GM12878 (cell line): ENCODE data around the gene C6orf89. TPM values are rescaled to one million over a fixed set of nuclear protein-coding genes. Genes with fewer than 3 reads are reported as not detected.

Experiments used
- ATAC-seq: fragments of 200-7000 bp; cut with Tn5 transposase; 3 replicates; pipeline ENCODE4 v1.9.1; 2020; ENCODE audit warnings: mild to moderate bottlenecking, moderate library complexity
- BruUV-seq: library from RNA; stranded (reverse); fragments of 400-500 nt; replicated peaks from 2 replicates; lab custom pipeline; 2021; lab: Mats Ljungman, UMichigan
- CTCF ChIA-PET: fragments of 300-600 bp; sonication (Branson Sonifier 250); formaldehyde crosslinking; extraction: SDS; loops from one replicate; lab custom pipeline; 2021; ENCODE audit warnings: inconsistent platforms; lab: Yijun Ruan, JAX
- POLR2A ChIA-PET: fragments of 350-600 bp; formaldehyde crosslinking; extraction: SDS; loops from one replicate; lab custom pipeline; 2021; ENCODE audit warnings: inconsistent platforms; lab: Charles Lee
- RAD21 ChIA-PET: fragments of 300-600 bp; sonication (Branson Sonifier 250); formaldehyde crosslinking; loops from one replicate; lab custom pipeline; 2023; ENCODE audit warnings: antibody characterized with exemption; ENCODE audit not compliant: unreplicated experiment; lab: Charles Lee
- SMC1A ChIA-PET: fragments of 300-600 bp; sonication (Branson Sonifier 250); formaldehyde crosslinking; loops from one replicate; lab custom pipeline; 2023; ENCODE audit not compliant: unreplicated experiment, uncharacterized antibody; lab: Charles Lee
- DNase-seq: peaks from one replicate; pipeline ENCODE4 v3.0.0-alpha.2; 2011; ENCODE audit warnings: low read depth, low spot score
- FAIRE-seq: peaks from 3 replicates; lab custom pipeline; 2011; peaks lifted over from hg19 to GRCh38; lab: Jason Lieb, UNC
- H2AFZ ChIP-seq: 2 replicates; pipeline ENCODE4 v1.6.0; 2011; ENCODE audit warnings: low read depth, low read length, control low read depth; ENCODE audit not compliant: control insufficient read depth
- H3K27ac ChIP-seq: 2 replicates; pipeline ENCODE4 v1.5.1; 2011; ENCODE audit warnings: control low read depth; ENCODE audit not compliant: control insufficient read depth, insufficient read depth
- H3K27me3 ChIP-seq, 2 experiments: replicated peaks in 1 of 2; 2 replicates each; pipeline versions ENCODE4 v1.6.0 to v1.6.1; 2011; ENCODE audit warnings: low read length in 1 of 2; ENCODE audit not compliant: control insufficient read depth in 2 of 2, insufficient read depth in 2 of 2
- H3K36me3 ChIP-seq, 2 experiments: 2 replicates each; pipeline ENCODE4 v1.5.1; 2011; ENCODE audit warnings: low read length in 1 of 2; ENCODE audit not compliant: control insufficient read depth in 2 of 2, insufficient read depth in 2 of 2
- H3K4me1 ChIP-seq: 2 replicates; pipeline ENCODE4 v1.6.1; 2011; ENCODE audit warnings: mild to moderate bottlenecking, low read length, moderate library complexity, mixed read lengths; ENCODE audit not compliant: control insufficient read depth, insufficient read depth
- H3K4me2 ChIP-seq: 2 replicates; pipeline ENCODE4 v1.6.0; 2011; ENCODE audit warnings: control low read depth; ENCODE audit not compliant: control insufficient read depth, insufficient read depth
- H3K4me3 ChIP-seq: fragments of 200-600 bp; sonication (generic); 2 replicates; pipeline ENCODE4 v1.5.1; 2016
- H3K79me2 ChIP-seq: 2 replicates; pipeline ENCODE4 v1.6.0; 2011; ENCODE audit warnings: low read length; ENCODE audit not compliant: control insufficient read depth, insufficient read depth
- H3K9ac ChIP-seq: 2 replicates; pipeline ENCODE4 v1.8.0; 2011; ENCODE audit warnings: low read length, control low read depth, mixed read lengths; ENCODE audit not compliant: control insufficient read depth, insufficient read depth
- H3K9me3 ChIP-seq: replicated peaks from 3 replicates; pipeline ENCODE4 v1.5.1; 2011; ENCODE audit warnings: mild to moderate bottlenecking, low read length; ENCODE audit not compliant: control insufficient read depth, insufficient read depth
- H4K20me1 ChIP-seq: 2 replicates; pipeline ENCODE4 v1.6.0; 2011; ENCODE audit not compliant: control insufficient read depth, insufficient read depth
- BRCA1 ChIP-seq: IDR thresholded peaks from 2 replicates; pipeline ENCODE4 v1.6.1; 2011; ENCODE audit warnings: low read depth, low read length, improper control_type of control experiment
- CTCF ChIP-seq, 3 experiments: IDR thresholded peaks in 2 of 3; conservative IDR thresholded peaks in 1 of 3; 2 replicates each; pipeline ENCODE4 v1.5.1; 2011; ENCODE audit warnings: low read depth in 3 of 3, low read length in 3 of 3, mild to moderate bottlenecking in 3 of 3, control low read depth in 2 of 3, moderate library complexity in 2 of 3, inconsistent platforms in 1 of 3, mixed read lengths in 1 of 3; ENCODE audit not compliant: control insufficient read depth in 2 of 3, insufficient read depth in 1 of 3; ENCODE audit errors: extremely low read depth in 1 of 3
- ETV6 ChIP-seq, 2 experiments: fragments of 450-650 bp in 1 of 2; IDR thresholded peaks in 1 of 2; conservative IDR thresholded peaks in 1 of 2; 2 replicates each; pipeline ENCODE4 v1.6.1; 2014; ENCODE audit warnings: antibody characterized with exemption in 1 of 2, borderline replicate concordance in 1 of 2, low read depth in 1 of 2, mild to moderate bottlenecking in 1 of 2, moderate library complexity in 1 of 2
- HDAC6 ChIP-seq: fragments of 200-600 bp; sonication (generic); IDR thresholded peaks from one replicate; pipeline ENCODE4 v1.8.0; 2017; ENCODE audit warnings: antibody characterized with exemption; ENCODE audit not compliant: unreplicated experiment
- SMARCA5 ChIP-seq: fragments of 450-650 bp; IDR thresholded peaks from 2 replicates; pipeline ENCODE4 v1.6.1; 2017; ENCODE audit warnings: mild to moderate bottlenecking
- SPI1 ChIP-seq: IDR thresholded peaks from 2 replicates; pipeline ENCODE4 v1.6.1; 2011; ENCODE audit warnings: low read depth, mild to moderate bottlenecking, low read length, moderate library complexity, borderline replicate concordance; ENCODE audit not compliant: insufficient read depth
- SUZ12 ChIP-seq: fragments of 200-600 bp; sonication (generic); IDR thresholded peaks from one replicate; pipeline ENCODE4 v1.6.1; 2018; ENCODE audit warnings: antibody characterized with exemption, mild to moderate bottlenecking; ENCODE audit not compliant: unreplicated experiment
- USF2 ChIP-seq: IDR thresholded peaks from 2 replicates; pipeline ENCODE4 v1.6.1; 2011; ENCODE audit warnings: low read depth, low read length, improper control_type of control experiment, borderline replicate concordance
- WGBS: methylation state at CpG from one replicate; pipeline ENCODE4 v1.1.6; 2016; ENCODE audit warnings: low lambda C conversion rate; ENCODE audit not compliant: insufficient replicate concordance, insufficient coverage; ENCODE audit errors: missing lambda C conversion rate; 5-methylcytosine and 5-hydroxymethylcytosine counted together
- in situ Hi-C: fragments of 300-500 bp; cut with MboI; formaldehyde crosslinking; loops from 9 replicates; pipeline ENCODE4 v1.14.3; 2018; ENCODE audit warnings: mixed read lengths
- intact Hi-C: fragments of 100-400 bp; cut with micrococcal nuclease; formaldehyde crosslinking; loops from one replicate; pipeline ENCODE4 v1.14.2; 2022; ENCODE audit not compliant: unreplicated experiment
- polyA plus RNA-seq, 11 experiments: library from polyadenylated mRNA; depleted of rRNA in 4 of 11; unstranded in 6 of 11; stranded (reverse) in 5 of 11; fragments of >200 nt; fragmentation: Nextera tagmentation in 4 of 11; fragmentation: Illumina TruSeq in 1 of 11; extraction: Ambion mirVana in 4 of 11; extraction: Trizol in 1 of 11; gene quantifications; 1 replicate in 1 of 11; 2 replicates in 10 of 11; pipeline versions ENCODE4 v1.2.1 to v1.2.3, GENCODE V29; 2011 to 2016; ENCODE audit warnings: inconsistent platforms in 2 of 11, missing spikeins in 2 of 11, low read depth in 1 of 11
- total RNA-seq, 4 experiments: library from RNA; depleted of rRNA in 3 of 4; stranded (reverse); fragments of >200 nt in 3 of 4; fragmentation: Illumina TruSeq in 1 of 4; extraction: Trizol in 1 of 4; gene quantifications; 2 replicates each; pipeline versions ENCODE4 v1.2.1 to v1.2.3, GENCODE V29; 2013 to 2021

C6orf89 gene
- total and polyA plus RNA-seq, 10 of the 15 experiments (the other 5 are each of a cell fraction or from before 2014, with no cell fraction given), result 10.8 to 42.7 (median 28.6) TPM

DNA sequence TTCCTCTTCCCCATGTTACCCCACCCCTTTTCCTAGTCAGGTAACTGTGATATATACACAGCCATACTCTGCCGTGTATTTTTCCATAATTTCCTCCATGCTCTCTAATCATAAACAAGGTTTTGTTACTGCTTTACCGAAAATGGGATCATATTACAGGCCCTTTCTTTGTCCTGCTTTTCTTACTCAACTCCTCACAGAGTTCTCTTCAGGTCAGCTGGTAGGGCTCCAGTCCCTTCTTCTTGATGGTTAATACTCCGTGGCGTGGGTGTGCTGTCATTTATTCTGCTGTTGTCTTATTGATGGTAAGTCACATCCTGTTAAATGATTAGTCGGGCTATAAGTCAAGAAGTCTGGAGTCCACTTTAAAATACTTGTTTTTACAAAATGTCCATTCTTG is 43.9 kb downstream of the C6orf89 start:
- H3K36me3 ChIP-seq, result no peaks in the 10 kb centered on the region
- H3K9ac ChIP-seq, result no peak overlapping the region
- no peak for TF ChIP-seq SUZ12
- no peak for TF ChIP-seq CTCF (IDR thresholded peaks at IDR 0.05 in 2 of 3, conservative IDR thresholded peaks at IDR 0.05 in 1 of 3; ENCODE audit: control insufficient read depth in 2 of 3, extremely low read depth in 1 of 3, insufficient read depth in 1 of 3, low read depth in 3 of 3, low read length in 3 of 3)
- no peak for TF ChIP-seq ETV6 (conservative IDR thresholded peaks at IDR 0.05 in 1 of 2, IDR thresholded peaks at IDR 0.05 in 1 of 2; ENCODE audit: borderline replicate concordance in 1 of 2, low read depth in 1 of 2)
- TF ChIP-seq HDAC6, result no peak
- no peak for ATAC-seq
- DNase-seq, result no peak
- no peaks in the 10 kb centered on the region for H3K27me3 ChIP-seq
- no peak overlapping the region for H2AFZ ChIP-seq
- BruUV-seq, result no TSS peak
- RAD21 ChIA-PET, result no interaction called here
- H3K9me3 ChIP-seq, result no peaks in the 10 kb centered on the region
- peaks cover 12% of the 10 kb centered on the region for H3K4me1 ChIP-seq
- H4K20me1 ChIP-seq, result no peaks in the 10 kb centered on the region
- CTCF ChIA-PET, result no interaction called here
- H3K79me2 ChIP-seq, result no peaks in the 10 kb centered on the region
- intact Hi-C loops (no loop called here), in situ Hi-C loops (no loop called here)
- no peak overlapping the region for H3K4me3 ChIP-seq
- POLR2A ChIA-PET, result no interaction called here
- H3K4me2 ChIP-seq, result no peak overlapping the region
- WGBS, result 99% methylated on average over 5 of the region's 5 CpGs
- no peak for FAIRE-seq
- H3K27ac ChIP-seq, result no peak overlapping the region
- SMC1A ChIA-PET, result no interaction called here

GRCh38 chr6:36930483-36930882 is 44.7 kb downstream of the C6orf89 start:
- H3K9ac ChIP-seq, result no peak overlapping the region
- no peak overlapping the region for H3K4me3 ChIP-seq
- H2AFZ ChIP-seq, result no peak overlapping the region
- CTCF ChIA-PET, result interaction anchor here (1.1 kb wide), 1 partner anchor 58 kb away, joined by 3 read pairs; no protein-coding TSS in a partner anchor
- RAD21 ChIA-PET, result no interaction called here
- SMC1A ChIA-PET, result no interaction called here
- no peaks in the 10 kb centered on the region for H3K79me2 ChIP-seq
- no peak overlapping the region for H3K27ac ChIP-seq
- intact Hi-C loops (no loop called here), in situ Hi-C loops (no loop called here)
- H3K4me1 ChIP-seq, result peaks cover 12% of the 10 kb centered on the region
- no peaks in the 10 kb centered on the region for H3K9me3 ChIP-seq
- no peak for ATAC-seq
- H3K27me3 ChIP-seq, result no peaks in the 10 kb centered on the region
- H4K20me1 ChIP-seq, result no peaks in the 10 kb centered on the region
- no peak for DNase-seq
- no peak overlapping the region for H3K4me2 ChIP-seq
- no peaks in the 10 kb centered on the region for H3K36me3 ChIP-seq
- 97% methylated on average over 4 of the region's 4 CpGs for WGBS
- FAIRE-seq, result no peak
- no TSS peak for BruUV-seq
- POLR2A ChIA-PET, result no interaction called here
- TF ChIP-seq USF2 (no peak), SPI1 (no peak), BRCA1 (no peak), SMARCA5 (no peak)
- TF ChIP-seq, all 136 proteins: peak for 0
